Motor neuron (in vitro differentiated cells): ENCODE measurements around the gene FAM227A. TPM values are rescaled to one million over a fixed set of nuclear protein-coding genes. Genes with fewer than 3 reads are reported as not detected.

Experiments
- ATAC-seq, 8 experiments: fragments of 200-7000 bp; cut with Tn5 transposase; replicated peaks in 6 of 8; 2 replicates each; pipeline ENCODE4 v1.8.0; 2021; ENCODE audit warnings: mild to moderate bottlenecking in 8 of 8, moderate library complexity in 8 of 8
- H3K27ac ChIP-seq, 2 donors: fragments of 250-450 bp; sonication (Bioruptor Pico); 2 replicates each; pipeline ENCODE4 v1.9.0; 2021; ENCODE audit warnings: antibody characterized with exemption in 2 of 2, mild to moderate bottlenecking in 2 of 2, moderate library complexity in 1 of 2
- H3K4me1 ChIP-seq, 2 donors: fragments of 250-450 bp; sonication (Bioruptor Pico); replicated peaks in 1 of 2; 2 replicates each; pipeline ENCODE4 v1.6.1; 2021; ENCODE audit warnings: antibody characterized with exemption in 2 of 2, mild to moderate bottlenecking in 2 of 2, moderate library complexity in 1 of 2
- H3K4me3 ChIP-seq, 5 donors: fragments of 250-450 bp; sonication (Bioruptor Pico); 2 replicates each; pipeline ENCODE4 v1.9.0; 2021; ENCODE audit warnings: antibody characterized with exemption in 5 of 5, mild to moderate bottlenecking in 5 of 5, moderate library complexity in 4 of 5
- WGBS, 10 experiments: fragments of 450-650 bp; shearing (Covaris generic); methylation state at CpG; one replicate each; pipeline ENCODE4 v1.0.0; 2022; 5-methylcytosine and 5-hydroxymethylcytosine counted together
- in situ Hi-C, 9 experiments: fragments of 400-800 bp; cut with MboI; loops; one replicate each; pipeline ENCODE4 v1.15.0; 2021; ENCODE audit warnings: low sequenced_read_pairs in 9 of 9, low pct_unique_long_range_greater_than_20kb in 2 of 9; ENCODE audit not compliant: unreplicated experiment in 9 of 9
- total RNA-seq, 8 experiments: library from RNA; unstranded; fragments of 300-600 nt; gene quantifications; 2 replicates each; pipeline versions ENCODE4 v1.2.3 to v1.2.4, GENCODE V29; 2022

Gene FAM227A
- total RNA-seq, 8 experiments from 2014 or later, result 0.66 to 7.8 (median 5.8) TPM

DNA sequence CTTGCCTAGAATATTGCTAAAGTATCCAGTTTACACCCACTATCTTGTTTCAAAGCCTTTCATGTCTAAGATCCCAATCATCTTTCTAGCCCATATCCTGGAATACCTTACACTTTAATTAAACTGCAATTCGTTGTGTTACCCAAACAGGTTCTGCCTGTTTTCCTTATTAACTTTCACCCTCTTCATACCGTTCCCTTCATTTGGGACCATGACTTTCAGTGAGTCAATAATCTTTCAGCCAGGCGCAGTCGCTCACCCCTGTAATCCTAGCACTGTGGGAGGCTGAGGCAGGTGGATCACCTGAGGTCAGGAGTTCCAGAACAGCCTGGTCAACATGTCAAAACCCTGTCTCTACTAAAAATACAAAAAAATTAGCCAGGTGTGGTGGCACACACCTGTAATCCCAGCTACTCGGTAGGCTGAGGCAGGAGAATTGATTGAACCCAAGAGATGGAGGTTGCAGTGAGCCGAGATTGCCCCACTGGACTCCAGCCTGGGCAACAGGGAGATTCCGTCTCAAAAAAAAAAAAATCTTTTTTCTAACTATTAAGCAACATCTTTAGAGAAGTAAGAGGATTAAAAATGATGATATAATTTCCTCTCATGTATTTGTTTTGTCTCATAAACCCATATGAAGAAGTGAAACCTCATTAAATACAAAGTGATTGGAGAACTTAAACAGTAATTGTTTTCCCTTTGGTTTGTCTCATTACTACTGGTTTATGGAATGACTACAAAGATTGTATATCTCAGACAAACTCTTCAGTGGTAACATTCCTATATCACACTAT, 106.9 kb downstream of the FAM227A start:
- 66 to 100% (median 89%) methylated on average over 1 to 7 of the region's 7 CpGs for WGBS, 10 experiments
- Histone ChIP-seq H3K27ac (no peak overlapping the region), H3K4me1 (no peaks in the 10 kb centered on the region), H3K4me3 (no peak overlapping the region)
- in situ Hi-C loops, result no loop called here
- ATAC-seq, result no peak

DNA sequence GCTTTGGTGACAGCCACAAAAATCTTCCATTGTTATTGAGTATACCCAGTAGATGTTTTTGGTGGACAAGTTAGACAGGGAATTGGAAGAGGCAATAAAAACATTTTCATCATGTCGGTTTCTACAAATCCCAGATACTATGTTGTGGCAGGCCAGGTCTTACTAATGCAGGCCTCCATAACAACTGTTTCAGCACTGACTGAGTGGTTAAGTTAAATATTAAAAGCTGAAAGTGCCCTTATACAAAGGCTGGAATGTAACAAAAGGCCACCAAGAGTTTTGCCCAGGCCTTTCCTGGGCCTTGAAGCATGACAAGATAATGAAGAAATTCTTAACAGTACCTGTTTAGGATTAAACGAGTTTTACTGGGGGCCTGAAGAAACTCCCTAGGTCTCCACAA, 115.5 kb downstream of the FAM227A start:
- ATAC-seq, result no peak
- in situ Hi-C loops, result no loop called here
- 13 to 95% (median 40%) methylated on average over 1 to 2 of the region's 2 CpGs; no CpG with 5 or more reads in 3 of the 10 experiments for WGBS, 10 experiments

DNA sequence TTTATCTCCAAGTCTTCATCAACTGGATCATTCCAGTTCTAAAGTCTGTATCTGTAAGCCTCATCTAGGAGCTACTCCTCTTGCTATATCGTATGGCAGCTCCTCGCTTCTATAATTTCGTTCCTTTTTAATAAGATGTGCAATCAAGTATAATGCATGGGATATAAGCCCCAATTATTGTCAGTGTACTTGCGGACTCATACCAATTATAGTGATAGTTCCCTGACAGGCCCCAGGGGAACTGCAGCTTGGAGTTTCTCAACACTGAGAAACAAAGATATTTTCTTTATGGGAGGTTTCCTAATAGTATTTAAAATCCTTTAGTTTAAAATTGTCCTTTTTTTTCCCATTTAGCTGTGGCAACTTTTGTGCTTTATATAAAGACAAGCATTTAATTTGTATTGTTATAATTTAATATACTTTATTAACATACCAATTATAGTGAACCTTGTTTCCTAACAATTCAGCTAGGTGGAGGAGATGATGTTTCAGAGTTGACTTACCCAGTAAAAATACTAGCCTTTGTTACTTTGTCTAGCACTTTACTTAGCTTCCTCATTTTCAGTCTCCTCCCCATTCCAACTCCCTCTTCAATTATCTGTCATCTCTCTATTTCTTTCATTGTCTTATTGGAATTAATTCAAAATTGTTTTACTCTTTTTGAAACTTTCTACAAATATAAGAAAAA, 124.8 kb downstream of the FAM227A start:
- ATAC-seq, result no peak
- Histone ChIP-seq H3K4me1 (no peaks in the 10 kb centered on the region), H3K27ac (no peak overlapping the region), H3K4me3 (no peak overlapping the region)
- WGBS, 10 experiments, result 83 to 100% (median 96%) methylated on average over 1 to 4 of the region's 4 CpGs; no CpG with 5 or more reads in 1 of the 10 experiments
- in situ Hi-C loops, result no loop called here

More for the DNA sequence above, 115.5 kb downstream of the FAM227A start:
- Histone ChIP-seq H3K27ac (no peak overlapping the region), H3K4me3 (no peak overlapping the region), H3K4me1 (no peaks in the 10 kb centered on the region)

Other genes starting within 250 kb of the FAM227A start
- gene KCNJ4, start 201.2 kb downstream of the FAM227A start, total RNA-seq, result 1 to 10 TPM in 5 of 8 experiments, under 1 TPM in 2, not detected in 1; 0.20 to 6.0 (median 3.3) TPM
- gene KDELR3, start 188.3 kb downstream of the FAM227A start, total RNA-seq, result 10 to 100 TPM in 2 of 8 experiments, 1 to 10 TPM in 6; 2.4 to 34.6 (median 7.3) TPM
- 100 to 1,000 TPM; 209 to 667 (median 286) TPM for gene DDX17, start 150.1 kb downstream of the FAM227A start, total RNA-seq
- 1 to 10 TPM in 3 of 8 experiments, under 1 TPM in 5; 0.15 to 7.4 (median 0.67) TPM for gene DMC1, start 86.2 kb downstream of the FAM227A start, total RNA-seq
- gene CBY1, start 246 bp upstream of the FAM227A start, total RNA-seq, result 10 to 100 TPM; 18.7 to 42.4 (median 26.4) TPM
- gene TOMM22, start 25.6 kb upstream of the FAM227A start, total RNA-seq, result 10 to 100 TPM; 42.2 to 84.3 (median 59.5) TPM
- gene JOSD1, start 44.6 kb upstream of the FAM227A start, total RNA-seq, result 10 to 100 TPM; 25.8 to 56.7 (median 28.9) TPM
- gene GTPBP1, start 49.6 kb upstream of the FAM227A start, total RNA-seq, result 10 to 100 TPM; 28.8 to 88.7 (median 35.1) TPM
- gene SUN2, start 99.6 kb upstream of the FAM227A start, total RNA-seq, result 10 to 100 TPM; 29.8 to 49.9 (median 38.0) TPM
- gene DNAL4, start 137.8 kb upstream of the FAM227A start, total RNA-seq, result 10 to 100 TPM; 11.7 to 41.8 (median 23.5) TPM
- gene NPTXR, start 187.6 kb upstream of the FAM227A start, total RNA-seq, result 10 to 100 TPM in 2 of 8 experiments, 1 to 10 TPM in 4, under 1 TPM in 2; 0.71 to 15.7 (median 6.1) TPM
- 100 to 1,000 TPM in 1 of 8 experiments, 10 to 100 TPM in 7; 17.6 to 141 (median 36.6) TPM for gene CBX6, start 215.8 kb upstream of the FAM227A start, total RNA-seq